Ovary (tissue), 3 donors: ENCODE results near the gene ANKMY1.

Experiments used
- CTCF ChIP-seq, 3 donors: fragments of 450-650 bp in 2 of 3; fragments of 200-600 bp in 1 of 3; IDR thresholded peaks; one replicate each; pipeline versions ENCODE4 v1.5.1 to v1.8.0; 2016 to 2022; ENCODE audit warnings: antibody characterized with exemption in 3 of 3, mild to moderate bottlenecking in 1 of 3
- POLR2A ChIP-seq: fragments of 450-650 bp; IDR thresholded peaks from one replicate; pipeline ENCODE4 v1.6.1; 2017; ENCODE audit warnings: antibody characterized with exemption, mild to moderate bottlenecking, moderate library complexity
- donor health status: DM: no; HTN: no; CAD: no.

- no peak for TF ChIP-seq POLR2A
- no peak for TF ChIP-seq CTCF (IDR thresholded peaks at IDR 0.05)
Observed at GRCh38 chr2:240469740-240470139, 88.0 kb downstream of the ANKMY1 start.
